Kidney (tissue), 14 donors: ENCODE results near the gene RIMBP2. TPM values are rescaled to one million over a fixed set of nuclear protein-coding genes. Genes with fewer than 3 reads are reported as not detected.

Experiments
- DNase-seq, 5 donors: peaks; one replicate each; pipeline ENCODE4 v3.0.0-alpha.2; 2013 to 2020
- FAIRE-seq: peaks from 2 replicates; lab custom pipeline; 2012; peaks lifted over from hg19 to GRCh38; lab: Jason Lieb, UNC
- H3K27ac ChIP-seq, 2 donors: one replicate each; pipeline ENCODE4 v1.7.0; 2013; ENCODE audit warnings: low read depth in 2 of 2, low read length in 2 of 2, inconsistent platforms in 1 of 2
- H3K27me3 ChIP-seq: one replicate; pipeline ENCODE4 v1.7.1; 2013; ENCODE audit warnings: low read length, inconsistent platforms; ENCODE audit not compliant: control insufficient read depth, insufficient read depth
- H3K36me3 ChIP-seq, 3 donors: one replicate each; pipeline versions ENCODE4 v1.7.0 to v1.7.1; 2013; ENCODE audit warnings: low read length in 3 of 3, control low read depth in 1 of 3, inconsistent platforms in 1 of 3; ENCODE audit not compliant: insufficient read depth in 3 of 3, control insufficient read depth in 2 of 3
- H3K4me1 ChIP-seq, 3 donors: one replicate each; pipeline versions ENCODE4 v1.7.0 to v1.7.1; 2013; ENCODE audit warnings: low read length in 3 of 3, inconsistent platforms in 1 of 3, low read depth in 1 of 3; ENCODE audit not compliant: control insufficient read depth in 2 of 3, insufficient read depth in 2 of 3
- H3K4me3 ChIP-seq, 3 donors: one replicate each; pipeline versions ENCODE4 v1.7.0 to v1.8.1; 2013; ENCODE audit warnings: low read length in 3 of 3, control low read depth in 1 of 3, inconsistent platforms in 1 of 3
- H3K9ac ChIP-seq, 3 donors: one replicate each; pipeline versions ENCODE4 v1.7.0 to v1.7.1; 2013; ENCODE audit warnings: low read length in 3 of 3, control low read depth in 1 of 3, inconsistent platforms in 1 of 3
- H3K9me3 ChIP-seq, 3 donors: one replicate each; pipeline versions ENCODE4 v1.7.0 to v1.7.1; 2013; ENCODE audit warnings: low read length in 3 of 3, control low read depth in 1 of 3, inconsistent platforms in 1 of 3; ENCODE audit not compliant: control insufficient read depth in 2 of 3, insufficient read depth in 1 of 3
- CTCF ChIP-seq: IDR thresholded peaks from 3 replicates; pipeline ENCODE4 v1.5.1; 2012; ENCODE audit warnings: mild to moderate bottlenecking, moderate library complexity, borderline replicate concordance; ENCODE audit not compliant: insufficient read depth; ENCODE audit errors: extremely low read depth
- intact Hi-C: fragments of 100-400 bp; cut with DNase I; formaldehyde crosslinking; loops from one replicate; pipeline ENCODE4 v1.11.1; 2022
- polyA plus RNA-seq: library from polyadenylated mRNA; stranded (reverse); fragments of 350-450 nt; fragmentation: Illumina TruSeq; extraction: RNeasy Lipid Tissue Mini Kit (QIAGEN cat#74804); gene quantifications from one replicate; pipeline ENCODE4 v1.2.3, GENCODE V29; 2014; ENCODE audit warnings: low read depth, low replicate concordance; ENCODE audit not compliant: insufficient read depth
- total RNA-seq: library from RNA; stranded (reverse); fragmentation: NEBNext Ultra II Directional; extraction: Animal tissue kit (Norgen Biotek cat#: 25700); gene quantifications from one replicate; pipeline ENCODE4 v1.2.1, GENCODE V29; 2021
- donor health status: control.
- donor health status: control.
- donor health status: control.
- donor health status: control.
- donor health status: control.
- donor health status: DM: yes; HTN: yes; CAD: no.
- donor health status: Normal renal cell carcinoma (clear cell type).

RIMBP2 gene
- total and polyA plus RNA-seq, 2 donors from 2014 or later: 2.8 to 51.7 TPM

- Histone ChIP-seq H3K9ac (no peak overlapping the region), H3K27me3 (no peaks in the 10 kb centered on the region), H3K4me3 (no peak overlapping the region), H3K9me3 (no peaks in the 10 kb centered on the region), H3K27ac (no peak overlapping the region), H3K4me1 (no peaks in the 10 kb centered on the region), H3K36me3 (no peaks in the 10 kb centered on the region)
- DNase-seq (no peak), FAIRE-seq (no peak)
- TF ChIP-seq CTCF: no peak
- intact Hi-C loops: no loop called here
Observed at GRCh38 chr12:130613131-130613530, 103.0 kb downstream of the RIMBP2 start.

GRCh38 chr12:130611026-130611905 is 104.8 kb downstream of the RIMBP2 start:
- no peak overlapping the region for H3K4me3 ChIP-seq
- no peak for TF ChIP-seq CTCF
- H3K27me3 ChIP-seq: no peaks in the 10 kb centered on the region
- FAIRE-seq (no peak), DNase-seq (no peak)
- no peaks in the 10 kb centered on the region for H3K4me1 ChIP-seq
- intact Hi-C loops: no loop called here
- no peak overlapping the region for H3K27ac ChIP-seq
- no peaks in the 10 kb centered on the region for H3K9me3 ChIP-seq
- H3K36me3 ChIP-seq: no peaks in the 10 kb centered on the region
- H3K9ac ChIP-seq: no peak overlapping the region

DNA sequence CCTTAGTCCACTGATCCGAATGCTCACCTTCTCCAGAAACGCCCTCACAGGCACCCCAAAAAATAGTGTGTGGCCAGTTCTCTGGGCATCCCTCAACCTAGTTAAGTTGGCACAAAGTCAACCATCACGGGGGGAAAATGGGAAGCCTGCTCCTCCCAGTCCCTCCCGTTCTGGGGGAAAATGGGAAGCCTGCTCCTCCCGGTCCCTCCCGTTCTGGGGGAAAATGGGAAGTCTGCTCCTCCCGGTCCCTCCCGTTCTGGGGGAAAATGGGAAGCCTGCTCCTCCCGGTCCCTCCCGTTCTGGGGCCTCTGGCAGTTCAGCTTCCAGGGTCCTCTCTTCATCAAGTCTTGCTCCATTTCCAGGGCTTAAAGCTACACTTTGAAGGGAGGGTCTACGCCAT is 106.1 kb downstream of the RIMBP2 start:
- intact Hi-C loops: no loop called here
- FAIRE-seq (no peak), DNase-seq (no peak)
- no peak overlapping the region for H3K27ac ChIP-seq
- no peaks in the 10 kb centered on the region for H3K36me3 ChIP-seq
- no peak overlapping the region for H3K9ac ChIP-seq
- no peak for TF ChIP-seq CTCF
- H3K9me3 ChIP-seq: no peaks in the 10 kb centered on the region
- no peaks in the 10 kb centered on the region for H3K27me3 ChIP-seq
- H3K4me3 ChIP-seq: no peak overlapping the region
- no peaks in the 10 kb centered on the region for H3K4me1 ChIP-seq
